Measurements from ENCODE around the gene ABCC11.

GRCh38 chr16:48246066-48246465 lies 1.3 kb downstream of the ABCC11 start:
- no peak for TF ChIP-seq CTCF (IDR thresholded peaks at IDR 0.05 in 4 of 5, conservative IDR thresholded peaks at IDR 0.05 in 1 of 5)
- no peak for TF ChIP-seq POLR2A (IDR thresholded peaks at IDR 0.05)

Measured in gastrocnemius medialis (tissue), 4 donors.